Fibroblast of pulmonary artery (primary cell): ENCODE results near the gene SCO2.

Experiments used
- DNase-seq: peaks from one replicate; pipeline ENCODE4 v3.0.0-alpha.2; 2010; ENCODE audit warnings: low read depth
- H3K4me3 ChIP-seq: replicated peaks from 2 replicates; pipeline ENCODE4 v1.5.1; 2011; ENCODE audit warnings: low read depth, mild to moderate bottlenecking, control low read depth, low read length, moderate library complexity
- TF ChIP-seq, protein P1 (sequence below): IDR thresholded peaks from 2 replicates; pipeline ENCODE4 v1.5.1; 2011; ENCODE audit warnings: mild to moderate bottlenecking, control low read depth, low read length, inconsistent platforms; ENCODE audit errors: missing control alignments

The SCO2 gene

DNA sequence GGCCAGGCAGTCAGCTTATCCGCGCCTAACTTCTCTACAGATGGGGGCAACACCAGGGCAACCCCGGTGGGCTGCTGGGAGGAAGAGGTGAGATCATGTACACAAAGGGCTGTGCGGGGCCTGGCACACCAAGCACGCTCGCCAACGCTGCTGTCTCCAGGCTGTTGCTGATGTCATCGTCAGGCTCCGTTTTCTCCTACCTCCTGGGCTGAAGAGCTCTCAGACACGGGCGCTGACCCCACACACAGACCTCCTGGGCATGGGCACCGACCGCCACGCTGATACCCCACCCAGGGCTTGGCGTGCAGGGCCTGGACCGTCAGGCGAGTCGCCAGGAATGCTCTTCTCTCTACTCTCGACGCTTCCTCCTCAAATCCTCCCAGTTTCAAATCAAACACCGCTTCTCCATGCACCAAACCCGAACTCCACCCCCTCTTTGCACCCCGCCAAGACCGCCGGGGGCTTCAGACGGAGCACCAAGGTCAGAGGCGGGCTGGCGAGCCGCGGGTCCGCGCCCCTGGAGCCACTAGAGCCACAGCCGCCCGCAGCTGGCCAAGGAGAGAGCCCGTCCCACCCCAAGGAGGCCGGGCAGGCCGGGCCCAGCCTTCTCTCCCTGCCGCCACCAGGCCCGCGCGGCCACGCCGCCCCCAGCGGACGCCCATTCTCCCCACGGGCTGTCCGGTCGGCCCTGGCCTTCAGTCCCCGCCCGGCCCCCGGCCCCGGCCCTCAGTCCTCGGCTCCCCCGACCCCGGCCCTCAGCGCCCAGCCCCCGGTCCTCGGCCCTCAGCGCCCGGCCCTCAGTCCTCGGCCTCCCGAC, 51.3 kb downstream of the SCO2 start:
- TF ChIP-seq, protein P1, sequence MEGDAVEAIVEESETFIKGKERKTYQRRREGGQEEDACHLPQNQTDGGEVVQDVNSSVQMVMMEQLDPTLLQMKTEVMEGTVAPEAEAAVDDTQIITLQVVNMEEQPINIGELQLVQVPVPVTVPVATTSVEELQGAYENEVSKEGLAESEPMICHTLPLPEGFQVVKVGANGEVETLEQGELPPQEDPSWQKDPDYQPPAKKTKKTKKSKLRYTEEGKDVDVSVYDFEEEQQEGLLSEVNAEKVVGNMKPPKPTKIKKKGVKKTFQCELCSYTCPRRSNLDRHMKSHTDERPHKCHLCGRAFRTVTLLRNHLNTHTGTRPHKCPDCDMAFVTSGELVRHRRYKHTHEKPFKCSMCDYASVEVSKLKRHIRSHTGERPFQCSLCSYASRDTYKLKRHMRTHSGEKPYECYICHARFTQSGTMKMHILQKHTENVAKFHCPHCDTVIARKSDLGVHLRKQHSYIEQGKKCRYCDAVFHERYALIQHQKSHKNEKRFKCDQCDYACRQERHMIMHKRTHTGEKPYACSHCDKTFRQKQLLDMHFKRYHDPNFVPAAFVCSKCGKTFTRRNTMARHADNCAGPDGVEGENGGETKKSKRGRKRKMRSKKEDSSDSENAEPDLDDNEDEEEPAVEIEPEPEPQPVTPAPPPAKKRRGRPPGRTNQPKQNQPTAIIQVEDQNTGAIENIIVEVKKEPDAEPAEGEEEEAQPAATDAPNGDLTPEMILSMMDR = no peak
- peak overlapping the region; percentile 53 for H3K4me3 ChIP-seq
- DNase-seq = peak; percentile 50
